GM12878 (cell line): ENCODE measurements around the gene RAB15. TPM values are rescaled to one million over a fixed set of nuclear protein-coding genes. Genes with fewer than 3 reads are reported as not detected.

Experiments
- BCL11A ChIP-seq: IDR thresholded peaks from 2 replicates; pipeline ENCODE4 v1.6.1; 2011; ENCODE audit warnings: low read depth, low read length
- FOXM1 ChIP-seq: IDR thresholded peaks from 2 replicates; pipeline ENCODE4 v1.6.1; 2012; ENCODE audit warnings: low read depth, mild to moderate bottlenecking, inconsistent platforms, low read length, moderate library complexity
- HDAC6 ChIP-seq: fragments of 200-600 bp; sonication (generic); IDR thresholded peaks from one replicate; pipeline ENCODE4 v1.8.0; 2017; ENCODE audit warnings: antibody characterized with exemption; ENCODE audit not compliant: unreplicated experiment
- MYC ChIP-seq: IDR thresholded peaks from 2 replicates; pipeline ENCODE4 v1.6.1; 2011; ENCODE audit warnings: mild to moderate bottlenecking, low read length, moderate library complexity, inconsistent platforms; ENCODE audit not compliant: insufficient read depth, insufficient replicate concordance, insufficient read length, severe bottlenecking
- polyA plus RNA-seq, 11 experiments: library from polyadenylated mRNA; depleted of rRNA in 4 of 11; unstranded in 6 of 11; stranded (reverse) in 5 of 11; fragments of >200 nt; fragmentation: Nextera tagmentation in 4 of 11; fragmentation: Illumina TruSeq in 1 of 11; extraction: Ambion mirVana in 4 of 11; extraction: Trizol in 1 of 11; gene quantifications; 1 replicate in 1 of 11; 2 replicates in 10 of 11; pipeline versions ENCODE4 v1.2.1 to v1.2.3, GENCODE V29; 2011 to 2016; ENCODE audit warnings: inconsistent platforms in 2 of 11, missing spikeins in 2 of 11, low read depth in 1 of 11
- total RNA-seq, 4 experiments: library from RNA; depleted of rRNA in 3 of 4; stranded (reverse); fragments of >200 nt in 3 of 4; fragmentation: Illumina TruSeq in 1 of 4; extraction: Trizol in 1 of 4; gene quantifications; 2 replicates each; pipeline versions ENCODE4 v1.2.1 to v1.2.3, GENCODE V29; 2013 to 2021
- TF ChIP-seq, protein P1 (sequence below): fragments of 450-650 bp; IDR thresholded peaks from 2 replicates; pipeline ENCODE4 v1.6.1; 2018; ENCODE audit warnings: mild to moderate bottlenecking, low read depth, moderate library complexity; ENCODE audit not compliant: partially characterized antibody
- TF ChIP-seq, protein P2 (sequence below): fragments of 150-350 bp; IDR thresholded peaks from 2 replicates; pipeline ENCODE4 v1.6.1; 2014; ENCODE audit warnings: mild to moderate bottlenecking, low read depth, low read length
- TF ChIP-seq, protein P3 (sequence below): fragments of 450-650 bp; IDR thresholded peaks from 2 replicates; pipeline ENCODE4 v1.6.1; 2017; ENCODE audit warnings: mild to moderate bottlenecking, moderate library complexity
- TF ChIP-seq, protein P4 (sequence below): IDR thresholded peaks from 2 replicates; pipeline ENCODE4 v1.6.1; 2012; ENCODE audit warnings: low read depth, low read length, improper control_type of control experiment

RAB15 gene
- total and polyA plus RNA-seq, 10 of the 15 experiments (the other 5 are each of a cell fraction or from before 2014, with no cell fraction given), result 0.32 to 3.9 (median 2.1) TPM

DNA sequence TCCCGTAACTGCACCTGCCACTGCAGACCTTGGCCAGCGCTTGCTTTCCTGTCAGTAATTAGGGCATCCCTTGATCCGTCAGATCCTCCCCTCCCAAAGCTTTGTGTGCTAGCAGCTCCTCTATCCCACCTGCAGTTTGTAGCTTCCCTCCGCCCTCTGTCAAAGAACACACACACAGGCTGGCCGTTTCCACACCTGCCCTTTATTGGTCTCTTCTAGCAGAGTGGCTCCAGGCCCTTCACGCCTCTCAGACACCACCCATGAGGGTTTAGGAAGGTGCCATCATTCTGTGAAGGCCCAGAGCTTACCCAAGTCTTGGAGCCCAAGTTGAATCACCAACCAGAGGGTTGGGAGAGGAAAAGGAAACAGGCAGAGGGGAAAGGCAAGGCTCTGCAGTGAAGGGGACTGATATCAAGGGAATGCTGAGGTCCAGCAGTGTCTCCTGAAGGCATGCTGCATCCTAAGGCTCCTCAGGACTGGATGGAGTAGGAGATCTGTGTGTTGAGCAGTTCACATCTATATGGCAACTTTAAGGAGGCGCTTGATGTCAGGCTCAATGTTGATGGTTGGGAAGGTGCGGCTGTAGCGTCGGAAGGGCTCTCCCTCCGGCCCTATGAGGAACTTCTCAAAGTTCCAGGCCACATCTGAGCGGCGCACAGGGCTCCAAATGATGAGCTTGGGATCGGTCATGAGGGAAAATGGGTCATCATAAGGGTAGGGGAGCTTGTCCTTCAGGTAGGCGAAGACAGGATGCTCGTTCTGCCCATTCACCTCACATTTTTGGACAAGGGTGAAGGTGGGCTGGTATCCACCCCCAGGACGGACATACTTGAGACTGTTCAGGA is 32.9 kb downstream of the RAB15 start (continued):
- TF ChIP-seq, protein P1, sequence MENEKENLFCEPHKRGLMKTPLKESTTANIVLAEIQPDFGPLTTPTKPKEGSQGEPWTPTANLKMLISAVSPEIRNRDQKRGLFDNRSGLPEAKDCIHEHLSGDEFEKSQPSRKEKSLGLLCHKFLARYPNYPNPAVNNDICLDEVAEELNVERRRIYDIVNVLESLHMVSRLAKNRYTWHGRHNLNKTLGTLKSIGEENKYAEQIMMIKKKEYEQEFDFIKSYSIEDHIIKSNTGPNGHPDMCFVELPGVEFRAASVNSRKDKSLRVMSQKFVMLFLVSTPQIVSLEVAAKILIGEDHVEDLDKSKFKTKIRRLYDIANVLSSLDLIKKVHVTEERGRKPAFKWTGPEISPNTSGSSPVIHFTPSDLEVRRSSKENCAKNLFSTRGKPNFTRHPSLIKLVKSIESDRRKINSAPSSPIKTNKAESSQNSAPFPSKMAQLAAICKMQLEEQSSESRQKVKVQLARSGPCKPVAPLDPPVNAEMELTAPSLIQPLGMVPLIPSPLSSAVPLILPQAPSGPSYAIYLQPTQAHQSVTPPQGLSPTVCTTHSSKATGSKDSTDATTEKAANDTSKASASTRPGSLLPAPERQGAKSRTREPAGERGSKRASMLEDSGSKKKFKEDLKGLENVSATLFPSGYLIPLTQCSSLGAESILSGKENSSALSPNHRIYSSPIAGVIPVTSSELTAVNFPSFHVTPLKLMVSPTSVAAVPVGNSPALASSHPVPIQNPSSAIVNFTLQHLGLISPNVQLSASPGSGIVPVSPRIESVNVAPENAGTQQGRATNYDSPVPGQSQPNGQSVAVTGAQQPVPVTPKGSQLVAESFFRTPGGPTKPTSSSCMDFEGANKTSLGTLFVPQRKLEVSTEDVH, result no peak
- no peak for TF ChIP-seq FOXM1
- TF ChIP-seq, protein P2, sequence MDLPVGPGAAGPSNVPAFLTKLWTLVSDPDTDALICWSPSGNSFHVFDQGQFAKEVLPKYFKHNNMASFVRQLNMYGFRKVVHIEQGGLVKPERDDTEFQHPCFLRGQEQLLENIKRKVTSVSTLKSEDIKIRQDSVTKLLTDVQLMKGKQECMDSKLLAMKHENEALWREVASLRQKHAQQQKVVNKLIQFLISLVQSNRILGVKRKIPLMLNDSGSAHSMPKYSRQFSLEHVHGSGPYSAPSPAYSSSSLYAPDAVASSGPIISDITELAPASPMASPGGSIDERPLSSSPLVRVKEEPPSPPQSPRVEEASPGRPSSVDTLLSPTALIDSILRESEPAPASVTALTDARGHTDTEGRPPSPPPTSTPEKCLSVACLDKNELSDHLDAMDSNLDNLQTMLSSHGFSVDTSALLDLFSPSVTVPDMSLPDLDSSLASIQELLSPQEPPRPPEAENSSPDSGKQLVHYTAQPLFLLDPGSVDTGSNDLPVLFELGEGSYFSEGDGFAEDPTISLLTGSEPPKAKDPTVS, result no peak
- no peak for TF ChIP-seq BCL11A
- TF ChIP-seq, protein P3, sequence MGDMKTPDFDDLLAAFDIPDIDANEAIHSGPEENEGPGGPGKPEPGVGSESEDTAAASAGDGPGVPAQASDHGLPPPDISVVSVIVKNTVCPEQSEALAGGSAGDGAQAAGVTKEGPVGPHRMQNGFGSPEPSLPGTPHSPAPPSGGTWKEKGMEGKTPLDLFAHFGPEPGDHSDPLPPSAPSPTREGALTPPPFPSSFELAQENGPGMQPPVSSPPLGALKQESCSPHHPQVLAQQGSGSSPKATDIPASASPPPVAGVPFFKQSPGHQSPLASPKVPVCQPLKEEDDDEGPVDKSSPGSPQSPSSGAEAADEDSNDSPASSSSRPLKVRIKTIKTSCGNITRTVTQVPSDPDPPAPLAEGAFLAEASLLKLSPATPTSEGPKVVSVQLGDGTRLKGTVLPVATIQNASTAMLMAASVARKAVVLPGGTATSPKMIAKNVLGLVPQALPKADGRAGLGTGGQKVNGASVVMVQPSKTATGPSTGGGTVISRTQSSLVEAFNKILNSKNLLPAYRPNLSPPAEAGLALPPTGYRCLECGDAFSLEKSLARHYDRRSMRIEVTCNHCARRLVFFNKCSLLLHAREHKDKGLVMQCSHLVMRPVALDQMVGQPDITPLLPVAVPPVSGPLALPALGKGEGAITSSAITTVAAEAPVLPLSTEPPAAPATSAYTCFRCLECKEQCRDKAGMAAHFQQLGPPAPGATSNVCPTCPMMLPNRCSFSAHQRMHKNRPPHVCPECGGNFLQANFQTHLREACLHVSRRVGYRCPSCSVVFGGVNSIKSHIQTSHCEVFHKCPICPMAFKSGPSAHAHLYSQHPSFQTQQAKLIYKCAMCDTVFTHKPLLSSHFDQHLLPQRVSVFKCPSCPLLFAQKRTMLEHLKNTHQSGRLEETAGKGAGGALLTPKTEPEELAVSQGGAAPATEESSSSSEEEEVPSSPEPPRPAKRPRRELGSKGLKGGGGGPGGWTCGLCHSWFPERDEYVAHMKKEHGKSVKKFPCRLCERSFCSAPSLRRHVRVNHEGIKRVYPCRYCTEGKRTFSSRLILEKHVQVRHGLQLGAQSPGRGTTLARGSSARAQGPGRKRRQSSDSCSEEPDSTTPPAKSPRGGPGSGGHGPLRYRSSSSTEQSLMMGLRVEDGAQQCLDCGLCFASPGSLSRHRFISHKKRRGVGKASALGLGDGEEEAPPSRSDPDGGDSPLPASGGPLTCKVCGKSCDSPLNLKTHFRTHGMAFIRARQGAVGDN, result no peak
- TF ChIP-seq, protein P4, sequence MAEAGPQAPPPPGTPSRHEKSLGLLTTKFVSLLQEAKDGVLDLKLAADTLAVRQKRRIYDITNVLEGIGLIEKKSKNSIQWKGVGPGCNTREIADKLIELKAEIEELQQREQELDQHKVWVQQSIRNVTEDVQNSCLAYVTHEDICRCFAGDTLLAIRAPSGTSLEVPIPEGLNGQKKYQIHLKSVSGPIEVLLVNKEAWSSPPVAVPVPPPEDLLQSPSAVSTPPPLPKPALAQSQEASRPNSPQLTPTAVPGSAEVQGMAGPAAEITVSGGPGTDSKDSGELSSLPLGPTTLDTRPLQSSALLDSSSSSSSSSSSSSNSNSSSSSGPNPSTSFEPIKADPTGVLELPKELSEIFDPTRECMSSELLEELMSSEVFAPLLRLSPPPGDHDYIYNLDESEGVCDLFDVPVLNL, result no peak
- no peak for TF ChIP-seq MYC
- TF ChIP-seq HDAC6, result no peak
- TF ChIP-seq, all 136 proteins: peak for 0
